Loucy (cell line): ENCODE measurements around the gene WWTR1.

ENCODE experiments used
- H2AFZ ChIP-seq: fragments of 200-600 bp; sonication (generic); 2 replicates; pipeline ENCODE4 v1.6.0; 2016; ENCODE audit warnings: antibody characterized with exemption, mild to moderate bottlenecking, low read length, moderate library complexity
- H3F3A ChIP-seq: fragments of 200-600 bp; 2 replicates; pipeline ENCODE4 v1.6.0; 2016; ENCODE audit warnings: antibody characterized with exemption, low read depth, mild to moderate bottlenecking
- H3K27me3 ChIP-seq: fragments of 200-600 bp; sonication (generic); 2 replicates; pipeline ENCODE4 v1.6.1; 2014; ENCODE audit warnings: low read length, mild to moderate bottlenecking; ENCODE audit not compliant: insufficient read depth, poor library complexity, severe bottlenecking
- H3K36me3 ChIP-seq: fragments of 200-600 bp; sonication (generic); 2 replicates; pipeline ENCODE4 v1.6.1; 2016; ENCODE audit warnings: low read length; ENCODE audit not compliant: insufficient read depth
- H3K4me1 ChIP-seq: fragments of 200-600 bp; sonication (generic); 2 replicates; pipeline ENCODE4 v1.5.1; 2014; ENCODE audit warnings: low read length, mild to moderate bottlenecking; ENCODE audit not compliant: insufficient read depth, poor library complexity, severe bottlenecking
- H3K4me2 ChIP-seq: fragments of 200-600 bp; sonication (generic); 2 replicates; pipeline ENCODE4 v1.6.0; 2014; ENCODE audit warnings: antibody characterized with exemption, low read length, low read depth, mild to moderate bottlenecking; ENCODE audit not compliant: poor library complexity, severe bottlenecking
- H3K4me3 ChIP-seq: fragments of 200-600 bp; sonication (generic); 2 replicates; pipeline ENCODE4 v1.5.1; 2014; ENCODE audit warnings: low read length, mild to moderate bottlenecking, mixed read lengths; ENCODE audit not compliant: poor library complexity, severe bottlenecking
- H3K79me2 ChIP-seq: fragments of 200-600 bp; sonication (generic); 2 replicates; pipeline ENCODE4 v1.6.1; 2014; ENCODE audit warnings: low read length; ENCODE audit not compliant: insufficient read depth
- H3K9ac ChIP-seq: fragments of 200-600 bp; sonication (generic); 2 replicates; pipeline ENCODE4 v1.6.0; 2014; ENCODE audit warnings: mild to moderate bottlenecking, low read depth, low read length, moderate library complexity; ENCODE audit not compliant: poor library complexity, severe bottlenecking
- H3K9me2 ChIP-seq: fragments of 200-600 bp; sonication (generic); replicated peaks from 2 replicates; pipeline ENCODE4 v1.6.1; 2016; ENCODE audit warnings: low read depth, low read length, mixed read lengths
- H3K9me3 ChIP-seq: fragments of 200-600 bp; sonication (generic); 2 replicates; pipeline ENCODE4 v1.6.1; 2014; ENCODE audit warnings: mild to moderate bottlenecking, antibody characterized with exemption, low read length, low read depth; ENCODE audit not compliant: insufficient read depth
- H4K20me1 ChIP-seq: fragments of 200-600 bp; sonication (generic); 2 replicates; pipeline ENCODE4 v1.6.0; 2014; ENCODE audit warnings: antibody characterized with exemption, low read length, mild to moderate bottlenecking; ENCODE audit not compliant: insufficient read depth, poor library complexity, severe bottlenecking
- EZH2phosphoT487 ChIP-seq: fragments of 200-600 bp; IDR thresholded peaks from 2 replicates; pipeline ENCODE4 v1.6.1; 2018; ENCODE audit warnings: antibody characterized with exemption, mild to moderate bottlenecking, moderate library complexity, borderline replicate concordance
- TF ChIP-seq, protein P1 (sequence below): fragments of 200-600 bp; sonication (generic); conservative IDR thresholded peaks from 2 replicates; pipeline ENCODE4 v1.5.1; 2014; ENCODE audit warnings: mild to moderate bottlenecking, antibody characterized with exemption, low read length

WWTR1 gene

DNA sequence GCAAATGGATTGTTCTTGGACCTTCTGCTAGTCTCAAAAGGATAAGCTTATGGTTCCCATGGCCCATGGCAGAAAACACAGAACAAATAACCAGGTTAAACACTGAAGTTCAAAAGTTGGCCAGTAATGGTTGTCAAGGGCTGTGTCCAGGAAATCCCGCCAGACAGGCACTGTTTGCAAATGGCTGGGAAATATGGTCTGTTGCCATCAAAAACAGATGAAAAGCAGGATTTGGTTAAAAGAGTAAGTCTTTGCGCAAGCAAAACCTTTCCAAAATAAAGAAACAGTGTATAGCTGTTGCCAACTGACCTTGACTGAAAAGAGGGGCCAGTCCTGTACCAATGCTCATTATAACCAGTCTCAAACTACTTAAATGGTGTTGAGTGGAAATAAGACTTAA lies 58.6 kb downstream of the WWTR1 start:
- no peaks in the 10 kb centered on the region for H3K4me1 ChIP-seq
- H4K20me1 ChIP-seq, result no peaks in the 10 kb centered on the region
- H3K36me3 ChIP-seq, result no peaks in the 10 kb centered on the region
- H3K27me3 ChIP-seq, result no peaks in the 10 kb centered on the region
- no peak overlapping the region for H3K9ac ChIP-seq
- H2AFZ ChIP-seq, result no peak overlapping the region
- no peak overlapping the region for H3K4me3 ChIP-seq
- H3K79me2 ChIP-seq, result no peaks in the 10 kb centered on the region
- no peak overlapping the region for H3K4me2 ChIP-seq
- H3K9me2 ChIP-seq, result no peaks in the 10 kb centered on the region
- no peaks in the 10 kb centered on the region for H3K9me3 ChIP-seq
- TF ChIP-seq, protein P1, sequence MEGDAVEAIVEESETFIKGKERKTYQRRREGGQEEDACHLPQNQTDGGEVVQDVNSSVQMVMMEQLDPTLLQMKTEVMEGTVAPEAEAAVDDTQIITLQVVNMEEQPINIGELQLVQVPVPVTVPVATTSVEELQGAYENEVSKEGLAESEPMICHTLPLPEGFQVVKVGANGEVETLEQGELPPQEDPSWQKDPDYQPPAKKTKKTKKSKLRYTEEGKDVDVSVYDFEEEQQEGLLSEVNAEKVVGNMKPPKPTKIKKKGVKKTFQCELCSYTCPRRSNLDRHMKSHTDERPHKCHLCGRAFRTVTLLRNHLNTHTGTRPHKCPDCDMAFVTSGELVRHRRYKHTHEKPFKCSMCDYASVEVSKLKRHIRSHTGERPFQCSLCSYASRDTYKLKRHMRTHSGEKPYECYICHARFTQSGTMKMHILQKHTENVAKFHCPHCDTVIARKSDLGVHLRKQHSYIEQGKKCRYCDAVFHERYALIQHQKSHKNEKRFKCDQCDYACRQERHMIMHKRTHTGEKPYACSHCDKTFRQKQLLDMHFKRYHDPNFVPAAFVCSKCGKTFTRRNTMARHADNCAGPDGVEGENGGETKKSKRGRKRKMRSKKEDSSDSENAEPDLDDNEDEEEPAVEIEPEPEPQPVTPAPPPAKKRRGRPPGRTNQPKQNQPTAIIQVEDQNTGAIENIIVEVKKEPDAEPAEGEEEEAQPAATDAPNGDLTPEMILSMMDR, result no peak
- TF ChIP-seq EZH2phosphoT487, result no peak
- no peaks in the 10 kb centered on the region for H3F3A ChIP-seq

DNA sequence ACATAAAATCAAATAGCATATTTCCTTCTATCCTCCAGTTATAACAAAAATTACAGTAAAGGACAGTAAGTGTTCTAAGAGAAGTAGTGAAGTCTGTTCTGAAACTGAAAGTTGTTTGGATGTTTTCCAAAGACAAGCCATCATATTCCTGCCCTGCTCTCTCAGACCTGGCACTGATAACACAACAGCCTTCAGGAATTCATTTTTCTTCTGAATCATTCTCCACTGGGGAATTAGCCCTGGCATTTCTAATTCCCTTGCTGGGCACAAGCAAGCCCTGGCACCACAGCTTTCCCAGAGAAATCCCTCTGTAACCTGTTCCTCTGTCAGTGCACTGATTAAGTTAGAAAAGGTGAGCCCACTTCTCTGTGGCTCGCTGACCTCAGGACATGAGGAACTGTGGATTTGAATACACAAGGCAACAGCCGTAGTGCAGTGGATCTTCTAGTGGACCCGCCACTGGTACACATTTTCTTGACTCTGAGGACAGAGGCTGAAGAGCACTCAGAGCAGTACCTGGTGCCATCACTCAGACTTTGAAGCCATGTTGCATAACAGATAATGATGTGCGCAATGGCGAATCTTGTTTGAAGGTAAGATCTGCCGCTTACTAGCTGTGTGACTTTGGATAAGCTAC lies 61.6 kb downstream of the WWTR1 start:
- Histone ChIP-seq H4K20me1 (no peaks in the 10 kb centered on the region), H3F3A (no peaks in the 10 kb centered on the region), H3K9me3 (no peaks in the 10 kb centered on the region), H3K36me3 (no peaks in the 10 kb centered on the region), H3K4me3 (no peak overlapping the region), H3K4me1 (no peaks in the 10 kb centered on the region), H2AFZ (no peak overlapping the region), H3K9ac (no peak overlapping the region), H3K79me2 (no peaks in the 10 kb centered on the region), H3K4me2 (no peak overlapping the region), H3K9me2 (no peaks in the 10 kb centered on the region), H3K27me3 (no peaks in the 10 kb centered on the region)
- TF ChIP-seq, protein P1, result no peak
- TF ChIP-seq EZH2phosphoT487, result no peak

DNA sequence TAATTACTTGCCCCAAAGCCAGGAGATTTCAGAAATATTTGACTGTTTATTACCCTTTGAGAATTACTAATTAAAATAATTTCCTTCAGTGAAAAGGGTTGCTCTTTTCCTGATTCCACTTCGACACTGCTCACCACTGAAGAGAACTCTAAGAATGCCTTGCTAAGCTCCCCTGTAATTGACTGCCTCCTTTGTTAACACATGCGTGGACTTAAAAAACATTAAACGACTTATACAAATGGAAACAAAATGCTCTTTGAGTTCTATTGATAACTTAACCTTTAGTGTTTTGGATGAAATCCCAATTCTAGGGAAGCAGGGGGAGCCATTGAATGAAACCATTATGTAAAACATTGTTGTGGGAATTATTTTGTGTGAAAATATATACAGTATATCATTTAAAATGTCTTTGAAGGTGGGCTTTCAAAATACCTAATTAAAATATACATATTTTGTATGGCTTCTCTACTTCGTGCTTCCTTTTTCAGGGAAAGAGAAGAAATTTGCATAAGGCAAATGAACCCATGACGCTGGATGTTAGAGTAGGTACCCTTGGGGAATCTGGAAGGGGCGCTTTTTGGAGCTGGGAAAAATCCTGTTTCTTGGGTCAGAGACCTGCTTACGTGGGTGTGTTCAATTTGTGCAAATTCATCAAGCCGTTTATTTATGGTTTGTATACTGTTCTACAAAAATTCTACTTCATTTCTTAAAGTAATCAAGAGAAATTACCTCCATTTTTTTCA lies 64.2 kb downstream of the WWTR1 start:
- Histone ChIP-seq H2AFZ (no peak overlapping the region), H3K36me3 (no peaks in the 10 kb centered on the region), H3F3A (no peaks in the 10 kb centered on the region), H3K9ac (no peak overlapping the region), H3K27me3 (no peaks in the 10 kb centered on the region), H3K79me2 (no peaks in the 10 kb centered on the region), H3K9me2 (no peaks in the 10 kb centered on the region), H3K9me3 (no peaks in the 10 kb centered on the region), H3K4me3 (no peak overlapping the region), H4K20me1 (no peaks in the 10 kb centered on the region), H3K4me2 (no peak overlapping the region), H3K4me1 (no peaks in the 10 kb centered on the region)
- no peak for TF ChIP-seq EZH2phosphoT487
- TF ChIP-seq, protein P1, result no peak
